NCI-H2081 treated with DMSO at 0.1 percent for 48 hours (cell line): ENCODE measurements around the gene FUBP3.

Experiments
- DNase-seq: peaks from one replicate; lab custom pipeline; 2025; lab: John Stamatoyannopoulos, UW

The FUBP3 gene, protein sequence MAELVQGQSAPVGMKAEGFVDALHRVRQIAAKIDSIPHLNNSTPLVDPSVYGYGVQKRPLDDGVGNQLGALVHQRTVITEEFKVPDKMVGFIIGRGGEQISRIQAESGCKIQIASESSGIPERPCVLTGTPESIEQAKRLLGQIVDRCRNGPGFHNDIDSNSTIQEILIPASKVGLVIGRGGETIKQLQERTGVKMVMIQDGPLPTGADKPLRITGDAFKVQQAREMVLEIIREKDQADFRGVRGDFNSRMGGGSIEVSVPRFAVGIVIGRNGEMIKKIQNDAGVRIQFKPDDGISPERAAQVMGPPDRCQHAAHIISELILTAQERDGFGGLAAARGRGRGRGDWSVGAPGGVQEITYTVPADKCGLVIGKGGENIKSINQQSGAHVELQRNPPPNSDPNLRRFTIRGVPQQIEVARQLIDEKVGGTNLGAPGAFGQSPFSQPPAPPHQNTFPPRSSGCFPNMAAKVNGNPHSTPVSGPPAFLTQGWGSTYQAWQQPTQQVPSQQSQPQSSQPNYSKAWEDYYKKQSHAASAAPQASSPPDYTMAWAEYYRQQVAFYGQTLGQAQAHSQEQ

DNA sequence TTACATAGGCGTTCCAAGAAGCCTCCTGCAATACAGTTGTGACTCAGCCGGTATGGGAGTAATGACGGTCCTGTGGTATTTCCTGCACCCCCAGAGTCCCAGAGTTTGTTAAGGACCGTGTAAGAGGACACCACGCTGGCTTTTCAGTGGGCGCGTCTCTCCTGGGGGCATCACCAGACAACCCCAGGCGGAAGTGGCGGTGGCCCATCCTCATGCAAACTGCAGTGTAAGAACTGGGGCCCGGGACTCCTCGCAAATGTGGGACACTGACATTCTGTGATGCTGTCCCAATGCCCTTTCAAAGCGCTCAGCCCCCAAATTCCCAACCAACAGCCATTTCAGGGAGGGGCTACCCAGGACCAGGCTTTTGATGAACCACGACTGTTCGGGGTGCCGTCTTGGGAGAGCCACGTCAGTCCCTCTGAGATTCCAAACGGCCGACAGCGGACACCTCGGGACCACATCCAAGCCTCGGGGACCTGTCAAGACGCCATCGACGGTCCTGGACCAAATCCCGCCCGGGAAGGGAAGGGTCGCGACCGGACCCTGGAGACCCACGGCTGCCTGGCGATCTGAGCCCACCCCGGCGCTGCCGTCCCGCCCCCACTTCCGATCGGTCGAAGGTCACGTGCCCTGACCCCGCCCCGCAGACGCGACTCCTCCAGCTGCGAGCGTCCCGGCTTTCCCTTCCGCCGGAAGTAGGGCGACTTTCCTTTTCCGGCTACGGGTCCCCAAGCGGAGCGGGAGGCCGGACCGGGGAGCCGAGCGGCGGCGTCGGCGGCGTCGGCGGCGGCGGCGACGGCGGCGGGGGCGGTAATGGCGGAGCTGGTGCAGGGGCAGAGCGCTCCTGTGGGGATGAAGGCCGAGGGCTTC, at the start of gene FUBP3:
TSS of gene FUBP3 (plus strand) at position 713 of the 873 bp plus-strand sequence. CDS start at position 817, 104 bp downstream.
- peak; percentile 10 for DNase-seq

DNA sequence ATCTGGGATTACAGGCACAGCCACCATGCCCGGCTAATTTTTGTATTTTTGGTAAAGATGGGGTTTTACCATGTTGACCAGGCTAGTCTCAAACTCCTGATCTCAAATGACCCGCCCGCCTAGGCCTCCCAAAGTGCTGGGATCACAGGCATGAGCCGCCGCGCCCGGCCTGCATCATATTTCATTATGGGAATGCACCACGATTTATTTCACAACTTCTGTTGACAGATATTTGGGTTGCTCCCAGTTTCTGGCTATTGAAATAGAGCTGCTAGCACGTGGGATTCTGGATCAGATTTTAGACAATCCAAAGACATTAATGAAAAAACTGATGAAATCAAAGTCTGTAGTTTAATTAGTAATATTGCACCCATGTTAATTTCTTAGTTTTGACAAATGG, 48.4 kb upstream of the FUBP3 start:
- DNase-seq, result no peak

DNA sequence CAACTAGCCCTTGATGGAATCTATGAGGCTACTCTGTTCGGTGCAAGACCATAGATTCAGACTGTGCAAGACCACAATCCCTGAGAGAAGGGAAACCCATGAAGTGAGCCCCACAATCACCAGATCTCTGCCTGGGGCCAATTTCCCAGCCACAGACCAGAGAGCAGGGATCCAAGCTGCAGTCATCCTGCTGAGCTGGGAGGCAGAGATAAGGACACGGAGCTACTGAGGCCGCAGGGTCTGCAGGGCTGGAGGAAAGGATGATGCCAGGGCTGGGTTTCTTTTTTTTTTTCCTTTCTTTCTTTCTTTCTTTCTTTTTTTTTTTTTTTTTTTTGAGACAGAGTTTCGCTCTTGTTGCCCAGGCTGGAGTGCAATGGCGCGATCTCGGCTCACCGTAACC, 47.7 kb upstream of the FUBP3 start:
- DNase-seq, result no peak

DNA sequence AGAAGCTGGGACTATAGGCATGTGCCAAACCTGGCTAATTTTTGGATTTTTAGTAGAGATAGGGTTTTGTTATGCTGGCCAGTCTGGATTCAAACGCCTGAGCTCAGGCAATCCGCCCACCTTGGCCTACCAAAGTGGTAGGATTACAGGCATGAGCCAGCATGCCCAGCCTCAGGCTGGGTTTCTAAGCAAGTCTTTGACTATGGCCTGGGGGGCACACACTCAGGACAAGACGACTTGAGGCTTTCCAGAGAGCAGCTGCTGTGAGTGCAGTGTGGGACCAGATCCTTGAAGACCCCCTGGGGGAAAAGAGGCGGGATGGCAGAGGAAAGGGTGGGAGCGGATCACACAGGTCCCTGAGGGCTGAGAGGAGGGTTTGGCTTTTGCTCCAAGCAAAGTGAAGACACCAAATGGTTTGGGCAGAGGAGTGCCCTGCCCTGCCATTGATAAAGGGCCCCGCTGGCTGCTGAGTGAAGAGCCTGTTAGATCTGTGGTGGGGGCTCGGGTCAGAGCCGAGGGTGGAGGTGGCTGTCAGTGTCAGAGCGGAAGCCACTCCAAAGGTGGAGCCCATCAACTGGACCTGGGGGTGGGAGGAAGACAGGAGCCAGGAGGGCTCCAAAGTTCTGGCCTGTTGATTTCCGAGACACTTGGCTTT, 46.8 kb upstream of the FUBP3 start:
- no peak for DNase-seq

DNA sequence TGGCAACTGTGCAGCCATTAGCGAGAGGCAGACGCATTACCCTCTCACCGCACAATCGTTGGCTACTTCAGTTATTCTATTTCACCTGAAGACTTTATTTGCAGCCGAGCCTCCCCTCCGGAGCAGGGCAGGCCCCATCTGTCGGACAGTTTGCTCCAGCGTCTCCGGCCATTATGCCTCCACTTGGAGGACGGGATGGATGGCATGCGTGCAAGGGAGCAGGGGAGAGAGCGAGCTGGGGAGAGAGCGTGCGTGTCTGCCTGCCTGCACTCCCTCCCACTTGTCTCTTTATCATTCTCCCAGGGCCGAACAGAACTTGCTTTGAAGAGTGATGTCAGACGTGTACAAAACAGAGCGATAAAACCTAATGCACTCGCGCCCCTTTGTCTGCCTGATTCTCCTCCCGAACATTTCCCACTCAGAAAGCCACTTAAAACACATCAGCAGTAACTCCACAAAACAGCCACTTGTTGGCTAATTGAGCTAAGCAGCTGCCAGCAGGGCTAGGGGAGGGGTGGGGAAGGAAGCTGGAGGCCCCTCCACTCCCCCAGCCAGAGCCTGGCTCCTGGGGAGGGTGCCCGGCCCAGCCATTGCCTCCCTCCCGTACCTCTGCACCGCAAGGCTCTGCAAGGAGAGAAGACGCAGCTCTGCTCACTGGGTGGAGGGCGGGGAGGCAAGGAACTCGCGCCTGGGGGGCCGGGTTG, 43.4 kb upstream of the FUBP3 start:
- no peak for DNase-seq

DNA sequence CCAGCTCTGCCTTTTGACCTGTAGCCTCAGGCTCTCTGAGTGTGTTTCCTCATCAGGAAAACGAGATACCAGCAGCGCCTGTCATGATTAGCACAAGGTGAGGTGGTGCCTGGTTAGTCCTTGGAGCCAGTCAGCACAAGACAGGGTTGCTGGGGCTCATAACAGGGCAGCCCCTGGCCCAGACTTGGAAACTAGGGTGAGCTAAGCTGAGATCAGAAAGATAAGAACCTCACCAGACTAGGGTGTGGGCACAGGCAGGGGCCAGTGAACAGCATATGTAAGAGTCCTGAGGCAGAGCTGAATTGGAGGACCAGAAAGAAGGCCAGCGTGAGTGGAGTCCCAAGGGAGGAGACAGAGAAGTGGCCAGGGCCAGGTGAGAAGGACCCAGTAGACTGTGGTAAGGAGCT, 42.7 kb upstream of the FUBP3 start:
- DNase-seq, result no peak

DNA sequence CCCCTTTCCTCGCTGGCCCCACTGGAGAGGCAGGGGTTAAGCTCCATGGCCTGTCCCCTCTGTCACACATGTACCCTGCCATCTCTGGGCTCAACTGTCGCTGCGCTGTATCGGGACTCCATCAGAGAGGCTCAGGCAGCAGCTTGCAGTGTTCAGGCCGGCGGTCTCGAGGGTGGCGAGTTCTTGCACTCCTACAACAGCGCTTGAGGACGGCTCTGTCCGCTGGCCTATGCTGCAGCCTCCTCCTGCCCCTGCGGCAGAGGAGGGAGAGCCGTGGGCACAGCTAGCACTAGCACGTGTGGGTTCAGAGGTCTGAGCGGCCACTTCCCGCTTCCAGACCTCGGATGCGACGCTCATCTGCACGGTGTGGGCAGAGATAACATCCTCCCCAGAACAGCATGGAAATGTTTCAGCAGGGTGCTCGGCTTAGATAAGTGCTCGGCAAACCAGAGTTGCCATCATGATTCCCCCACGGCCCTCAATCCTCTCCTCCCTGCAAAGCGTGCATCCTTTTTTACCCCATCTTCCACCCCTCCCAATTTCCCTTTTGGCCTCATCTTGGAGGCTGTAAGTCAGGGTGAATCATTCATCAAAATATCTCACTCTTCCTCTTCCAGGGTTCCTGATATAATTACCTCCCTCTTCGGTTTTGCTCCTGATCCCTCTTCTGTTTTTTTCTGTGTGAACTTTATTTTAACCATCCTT, 41.9 kb upstream of the FUBP3 start:
- no peak for DNase-seq

DNA sequence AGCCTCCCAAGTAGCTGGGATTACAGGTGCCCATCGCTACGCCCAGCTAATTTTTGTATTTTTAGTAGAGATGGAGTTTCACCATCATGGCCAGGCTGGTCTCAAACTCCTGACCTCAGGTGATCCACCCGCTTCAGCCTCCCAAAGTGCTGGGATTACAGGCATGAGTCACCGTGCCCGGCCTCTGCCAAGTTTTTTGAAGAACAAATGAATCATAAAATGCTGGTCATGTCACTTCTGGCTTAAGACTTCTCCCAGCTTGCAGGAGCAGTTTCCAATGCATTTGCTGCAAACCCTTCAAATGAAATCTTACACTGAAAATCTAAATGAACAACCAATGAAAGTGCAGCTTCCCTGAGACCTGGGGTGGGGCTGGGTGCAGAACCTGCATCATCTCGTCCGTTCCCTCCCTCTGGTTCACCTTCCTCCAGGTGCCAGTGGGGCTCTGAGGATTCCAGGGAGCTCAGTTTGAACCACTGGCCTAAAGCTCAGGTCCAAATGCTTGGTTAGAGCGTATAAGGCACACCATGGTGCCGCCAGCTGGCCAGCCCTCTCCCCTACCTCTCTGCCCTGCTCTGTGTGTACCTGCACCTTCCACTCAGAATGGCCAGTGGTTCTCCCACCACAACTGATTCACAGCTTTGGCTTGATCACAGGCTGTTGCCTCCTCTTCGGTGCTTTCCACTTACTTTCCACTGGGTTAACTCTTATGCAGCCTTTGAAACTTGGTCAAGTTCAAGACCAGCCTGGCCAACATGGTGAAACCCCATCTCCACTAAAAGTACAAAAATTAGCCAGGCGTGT, 39.8 kb upstream of the FUBP3 start:
- no peak for DNase-seq

DNA sequence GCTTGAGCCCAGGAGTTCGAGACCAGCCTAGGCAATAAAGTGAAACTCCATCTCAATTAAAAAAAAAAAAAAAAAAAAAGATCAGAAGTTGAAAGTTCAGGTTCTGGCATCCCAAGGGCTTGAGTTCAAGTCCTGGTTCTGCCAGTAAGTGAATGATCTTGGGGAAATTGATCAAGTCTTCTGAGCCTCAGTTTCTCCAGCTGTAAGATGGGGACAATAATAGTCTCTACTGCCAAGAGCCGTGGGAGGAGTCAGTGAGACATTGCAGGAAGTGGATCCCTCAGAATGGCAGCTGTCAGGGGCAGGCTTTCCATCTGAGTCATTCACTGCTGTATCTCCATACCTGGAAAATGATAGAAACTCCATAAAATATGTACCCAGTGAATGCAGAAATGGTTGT, 37.8 kb upstream of the FUBP3 start:
- no peak for DNase-seq

DNA sequence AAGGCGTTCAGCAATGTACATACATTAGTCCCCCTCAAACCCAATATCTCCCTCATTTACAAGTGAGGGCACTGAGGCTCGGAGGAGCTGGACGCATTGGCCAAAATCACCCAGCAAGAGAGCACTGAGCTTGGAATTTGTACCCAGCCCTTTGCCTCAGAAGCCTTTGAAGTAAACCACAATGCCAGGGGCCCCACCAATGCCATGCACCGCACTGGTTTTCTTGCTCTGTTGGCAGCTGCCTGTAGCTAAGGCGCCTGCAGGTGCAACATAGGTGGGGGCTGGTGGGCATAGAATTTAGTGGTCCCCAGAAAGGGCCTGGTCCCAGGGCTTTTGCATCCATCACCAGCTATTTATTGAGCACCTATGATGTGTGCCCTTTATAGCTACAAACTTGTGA, 37.3 kb upstream of the FUBP3 start:
- no peak for DNase-seq

DNA sequence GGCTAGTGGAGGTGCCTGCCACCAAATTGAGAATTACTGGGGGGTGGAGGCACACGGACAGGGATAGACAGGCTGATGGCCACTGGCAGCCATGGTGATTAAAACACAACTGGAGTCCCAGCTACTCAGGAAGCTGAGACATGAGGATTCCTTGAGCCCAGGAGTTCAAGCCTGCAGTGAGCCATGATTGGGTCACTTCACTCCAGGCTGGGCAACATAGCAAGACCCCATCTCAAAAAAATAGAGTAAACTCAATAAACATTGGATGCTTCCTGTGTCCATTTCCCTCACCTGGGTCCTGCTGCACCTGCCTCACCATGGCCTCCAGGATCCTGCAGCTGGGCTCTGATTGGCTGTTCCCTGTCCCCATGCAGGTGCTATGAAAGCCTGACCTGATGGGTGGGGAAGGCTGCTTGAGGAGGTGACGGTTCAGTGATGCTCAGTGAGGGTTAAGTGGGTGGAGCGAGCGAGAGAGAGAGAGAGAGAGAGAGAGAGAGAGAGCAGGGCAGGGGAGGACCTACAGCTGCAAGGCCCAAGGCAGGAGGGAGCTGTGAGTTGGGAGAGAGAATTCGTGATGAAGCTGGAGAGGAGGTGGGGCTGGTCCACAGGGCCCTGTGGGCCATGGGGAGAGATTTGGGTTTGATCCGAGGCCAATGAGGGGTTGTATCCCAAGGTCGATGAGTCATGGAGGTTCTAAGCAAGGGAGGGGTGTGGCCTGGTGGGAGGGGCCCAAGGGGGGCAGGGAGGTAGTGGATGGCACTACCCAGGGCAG, 36.7 kb upstream of the FUBP3 start:
- no peak for DNase-seq

DNA sequence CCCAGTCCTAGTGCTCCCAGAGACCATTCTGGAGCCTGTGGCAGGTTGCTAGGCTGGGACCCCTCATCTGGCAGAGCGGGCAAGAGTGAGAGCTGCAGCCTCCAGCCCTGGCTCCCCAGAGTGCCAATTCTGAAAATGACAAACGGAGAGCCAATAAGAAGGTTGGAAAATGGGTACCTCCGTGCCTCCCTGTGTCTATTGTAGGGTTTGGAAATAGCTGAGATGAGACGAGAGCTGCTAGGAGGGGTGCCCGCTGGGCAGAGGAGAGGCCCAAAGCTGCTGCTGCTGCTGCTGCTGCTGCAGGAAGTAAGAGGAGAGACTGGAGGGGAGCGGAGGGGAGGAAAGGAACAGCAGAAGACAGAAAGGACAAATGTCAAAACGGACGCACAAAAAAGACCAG, 36.0 kb upstream of the FUBP3 start:
- no peak for DNase-seq

DNA sequence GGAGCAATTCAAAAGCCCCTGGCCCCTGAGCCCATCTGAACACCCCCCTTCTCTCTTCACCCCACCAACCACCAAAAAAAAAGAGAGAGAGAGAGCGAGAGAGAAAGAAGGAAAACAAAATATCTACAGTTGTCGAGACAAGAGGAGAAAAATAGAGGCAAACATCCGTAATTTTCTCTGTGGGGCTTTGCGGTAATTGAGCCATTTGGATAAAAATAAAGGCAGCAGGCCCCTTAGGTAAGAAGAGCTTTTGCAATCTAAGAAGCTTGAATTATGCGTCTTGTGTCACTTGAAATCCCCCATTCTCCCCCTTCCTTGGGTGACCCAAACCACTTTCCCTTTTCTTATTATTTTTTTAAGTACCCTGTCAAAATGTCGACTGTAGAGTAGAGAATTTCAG, 35.5 kb upstream of the FUBP3 start:
- DNase-seq, result no peak

DNA sequence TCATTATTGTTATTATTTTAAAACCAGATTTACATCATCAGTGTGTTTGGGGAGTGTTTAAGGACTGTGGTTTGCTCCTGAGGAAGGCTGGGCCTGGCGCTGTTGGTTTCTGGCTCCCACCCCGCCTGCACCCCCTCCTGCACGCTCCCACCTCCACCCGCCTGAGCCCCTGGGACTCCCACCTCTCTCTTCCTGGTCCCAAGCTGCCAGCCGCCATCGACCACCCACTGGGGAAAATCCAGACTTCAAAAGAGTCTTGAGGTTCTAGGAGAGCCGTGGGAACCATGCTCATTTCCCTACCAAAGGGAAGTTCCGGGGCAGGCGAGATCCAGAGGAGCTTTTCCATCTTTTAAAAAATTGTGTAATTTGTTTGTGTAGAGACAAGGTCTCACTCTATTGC, 35.0 kb upstream of the FUBP3 start:
- DNase-seq, result no peak

DNA sequence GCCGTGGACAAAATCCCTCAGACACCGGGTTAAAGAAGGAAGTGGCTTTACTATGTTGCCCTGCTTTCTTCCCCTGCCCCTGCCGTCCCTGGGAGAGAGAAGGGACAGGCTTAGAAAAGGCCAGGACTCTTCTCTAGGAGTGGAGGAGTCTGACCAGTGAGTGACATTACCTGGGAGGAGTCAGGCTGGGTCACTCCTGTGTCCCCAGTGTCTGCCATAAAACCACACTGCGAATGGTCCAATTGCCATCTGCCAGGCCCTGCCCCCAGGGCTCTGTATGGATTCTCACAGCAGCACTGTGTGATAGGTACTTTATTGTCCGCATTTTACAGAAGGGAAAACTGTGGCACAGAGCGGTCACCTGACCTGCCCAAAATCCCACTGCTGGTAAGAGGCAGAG, 31.3 kb upstream of the FUBP3 start:
- DNase-seq, result no peak

DNA sequence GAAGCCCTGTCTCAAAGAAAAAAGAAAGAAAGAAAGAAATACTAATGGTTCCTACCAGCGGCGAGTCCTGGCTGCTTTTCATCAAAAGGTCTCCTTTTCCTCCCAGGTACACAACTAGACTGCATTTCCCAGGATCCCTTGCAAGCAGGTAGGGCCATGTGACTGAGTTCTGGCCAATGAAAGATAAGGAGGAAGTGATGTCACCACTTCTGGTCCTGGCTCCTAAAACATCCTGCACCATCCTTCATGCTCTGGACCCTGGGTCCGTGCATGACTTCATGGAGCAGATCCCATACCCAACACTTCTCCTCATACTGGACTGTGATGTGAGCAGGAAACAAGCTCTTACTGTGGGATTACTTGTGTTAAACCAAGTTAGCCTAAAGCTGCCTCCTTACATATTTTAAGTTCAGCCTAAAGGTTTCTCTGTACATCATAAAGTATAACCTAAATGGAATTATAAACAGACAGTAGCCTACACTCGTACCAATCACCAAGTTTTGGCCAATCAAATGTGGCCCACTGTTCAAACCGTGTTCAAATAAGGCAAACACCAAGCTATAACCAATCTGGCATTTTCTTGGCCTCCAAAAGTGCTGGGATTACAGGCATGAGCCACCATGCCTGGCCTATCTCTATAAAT, 30.2 kb upstream of the FUBP3 start:
- no peak for DNase-seq

DNA sequence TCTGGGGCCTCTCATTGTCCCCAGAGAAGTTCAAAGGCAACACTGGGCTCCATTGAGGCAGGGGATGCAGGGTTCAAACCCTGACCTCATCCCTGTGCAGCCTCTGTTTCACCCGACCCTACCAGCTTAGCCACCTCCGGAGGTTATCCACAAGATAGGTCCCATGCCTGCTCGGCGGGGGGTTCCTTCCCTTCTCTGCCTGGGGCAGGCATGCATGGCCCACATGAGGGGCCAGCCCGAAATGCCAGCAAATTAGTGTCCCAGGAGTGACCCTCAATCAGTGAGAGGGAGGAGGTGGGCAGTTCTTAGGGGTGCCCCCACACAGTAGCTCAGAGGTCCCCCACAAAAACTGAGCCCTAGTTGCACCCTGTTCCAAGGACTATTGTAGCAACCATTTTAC, 24.8 kb upstream of the FUBP3 start:
- DNase-seq, result no peak

DNA sequence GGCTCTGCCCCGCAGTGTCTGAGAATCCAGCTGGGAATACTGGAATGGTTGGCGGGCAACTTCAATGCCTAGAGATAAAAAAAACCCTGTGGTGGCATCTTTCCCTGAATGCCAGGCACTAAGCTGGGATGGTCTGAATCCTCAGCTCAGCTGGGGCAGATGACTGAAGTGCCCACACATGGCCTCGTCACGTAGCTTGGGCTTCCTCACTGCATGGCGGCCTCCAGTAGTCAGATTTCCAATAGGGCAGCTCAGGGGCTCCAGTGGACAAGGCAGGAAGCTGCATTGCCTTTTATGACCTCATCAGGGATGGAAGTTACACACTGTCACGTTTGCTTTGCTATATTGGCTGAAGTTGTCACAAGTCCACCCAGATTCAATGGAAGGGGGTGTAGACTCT, 24.3 kb upstream of the FUBP3 start:
- DNase-seq, result no peak

DNA sequence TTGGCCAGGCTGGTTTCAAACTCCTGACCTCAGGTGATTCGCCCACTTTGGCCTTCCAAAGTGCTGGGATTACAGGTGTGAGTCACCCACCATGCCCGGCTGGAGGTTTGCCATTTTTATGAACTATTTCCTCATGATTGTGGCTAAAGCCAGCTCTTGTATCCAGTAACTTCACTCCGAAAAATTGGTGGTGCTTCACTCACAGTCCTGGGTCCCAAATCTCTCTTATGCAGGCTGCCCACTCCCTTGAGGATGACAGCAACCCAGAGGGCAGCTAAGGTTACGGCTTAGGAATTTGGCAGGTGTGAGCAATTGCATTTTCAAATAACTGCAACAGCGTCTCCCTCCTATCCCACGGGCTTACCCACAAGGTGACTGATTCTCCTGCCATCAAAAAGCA, 23.4 kb upstream of the FUBP3 start:
- no peak for DNase-seq
